GM19025 (cell line): ENCODE results near the gene ANKS4B.
"Not testable (repeated sequence)": the region's sequence is repeated elsewhere in the genome, so short reads cannot be mapped to it uniquely, and the experiment has no call there.

Experiments
- ATAC-seq: cut with Tn5 transposase; IDR thresholded peaks from one replicate; pipeline ENCODE4 v1.9.1; 2021; ENCODE audit warnings: mild to moderate bottlenecking, low read depth, moderate library complexity; ENCODE audit not compliant: unreplicated experiment

ANKS4B gene

GRCh38 chr16:21217121-21217520 is 16.4 kb upstream of the ANKS4B start:
- ATAC-seq = no peak

- ATAC-seq = no peak
Observed at GRCh38 chr16:21218153-21218552, 15.3 kb upstream of the ANKS4B start.

GRCh38 chr16:21219551-21219950 is 13.9 kb upstream of the ANKS4B start:
- ATAC-seq = no peak

GRCh38 chr16:21222495-21223337 is 10.8 kb upstream of the ANKS4B start:
- no peak for ATAC-seq

GRCh38 chr16:21223787-21224186 is 9.7 kb upstream of the ANKS4B start:
- no peak for ATAC-seq

GRCh38 chr16:21224800-21225199 is 8.7 kb upstream of the ANKS4B start:
- ATAC-seq = no peak

GRCh38 chr16:21226749-21227148 is 6.8 kb upstream of the ANKS4B start:
- ATAC-seq = no peak

GRCh38 chr16:21227866-21228265 is 5.6 kb upstream of the ANKS4B start:
- no peak for ATAC-seq

GRCh38 chr16:21228361-21228872 is 5.1 kb upstream of the ANKS4B start:
- no peak for ATAC-seq

GRCh38 chr16:21233045-21233520 is 416 bp upstream of the ANKS4B start:
- no peak for ATAC-seq

GRCh38 chr16:21235199-21235585 is 1.7 kb downstream of the ANKS4B start:
- ATAC-seq = no peak

- ATAC-seq = no peak
Observed at GRCh38 chr16:21236831-21237230, 3.3 kb downstream of the ANKS4B start.

- ATAC-seq = no peak
Observed at GRCh38 chr16:21239646-21240045, 6.1 kb downstream of the ANKS4B start.

- no peak for ATAC-seq
Observed at GRCh38 chr16:21242756-21243155, 9.3 kb downstream of the ANKS4B start.

GRCh38 chr16:21244518-21245215 is 11.2 kb downstream of the ANKS4B start:
- no peak for ATAC-seq

- ATAC-seq = not testable (repeated sequence)
Observed at GRCh38 chr16:21248179-21248578, 14.7 kb downstream of the ANKS4B start.

- ATAC-seq = no peak
Observed at GRCh38 chr16:21250072-21250923, 16.8 kb downstream of the ANKS4B start.

- ATAC-seq = no peak
Observed at GRCh38 chr16:21253470-21253869, 20.0 kb downstream of the ANKS4B start.

GRCh38 chr16:21256636-21257035 is 23.1 kb downstream of the ANKS4B start:
- ATAC-seq = no peak

- no peak for ATAC-seq
Observed at GRCh38 chr16:21257284-21257683, 23.8 kb downstream of the ANKS4B start.
